Measurements from ENCODE around the gene PPME1. TPM values are rescaled to one million over a fixed set of nuclear protein-coding genes. Genes with fewer than 3 reads are reported as not detected.
A peak's percentile ranks its signal among the peaks of the same experiment; 100 is the strongest.

The PPME1 gene
- total and polyA plus RNA-seq, 9 of the 15 experiments (the other 6 are each of a cell fraction or from before 2014, with no cell fraction given): 9.8 to 81.7 (median 37.6) TPM

DNA sequence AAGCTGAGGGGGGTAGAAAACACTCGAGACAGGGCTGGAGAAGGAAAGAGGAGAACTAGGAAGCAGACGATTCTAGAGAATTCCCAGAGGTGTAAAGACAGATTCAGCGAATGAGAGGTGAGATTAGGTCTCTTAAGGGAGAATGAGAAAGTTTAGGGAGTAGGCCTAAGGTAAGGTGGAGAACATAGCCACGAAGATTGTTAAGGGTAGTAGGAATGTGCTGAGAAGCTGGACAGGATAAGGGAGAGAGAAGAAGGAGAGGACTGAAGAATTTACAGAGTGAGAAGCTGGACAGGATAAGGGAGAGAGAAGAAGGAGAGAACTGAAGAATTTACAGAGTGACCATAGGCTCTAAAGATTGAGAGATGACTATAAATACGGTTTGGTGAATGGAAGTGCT lies 908 bp downstream of the PPME1 start:
- H2AFZ ChIP-seq (ENCODE audit: low read depth, low read length): peak overlapping the region; percentile 87
- peak in 1 of 4 experiments; percentile 28 for DNase-seq (ENCODE audit: extremely low read depth in 1 of 4, low spot score in 3 of 4)
- TF ChIP-seq DPF2 (IDR thresholded peaks at IDR 0.05) (0 out of 2 replicates have a peak, but pooled peaks have one; percentile 48), CBFB (CRISPR knock-in tag; IDR thresholded peaks at IDR 0.05) (no peak), ZNF3 (CRISPR knock-in tag; IDR thresholded peaks at IDR 0.05) (no peak), HDAC1 (IDR thresholded peaks at IDR 0.05) (peak in 1 of 2 experiments; percentile 31; a peak in 2 of 4 replicates), ARID1B (IDR thresholded peaks at IDR 0.05) (peak; percentile 48), THRAP3 (IDR thresholded peaks at IDR 0.05; ENCODE audit: borderline replicate concordance) (peak; percentile 22; the same call in 1 of the 2 replicates), ZBTB7A (IDR thresholded peaks at IDR 0.05; ENCODE audit: borderline replicate concordance, control insufficient read depth, low read depth, low read length) (no peak), SMARCA4 (IDR thresholded peaks at IDR 0.05) (peak; percentile 57; the same call in 1 of the 2 replicates), ZEB2 (IDR thresholded peaks at IDR 0.05) (peak; percentile 20; the same call in 1 of the 2 replicates)
- TF ChIP-seq, protein P1, sequence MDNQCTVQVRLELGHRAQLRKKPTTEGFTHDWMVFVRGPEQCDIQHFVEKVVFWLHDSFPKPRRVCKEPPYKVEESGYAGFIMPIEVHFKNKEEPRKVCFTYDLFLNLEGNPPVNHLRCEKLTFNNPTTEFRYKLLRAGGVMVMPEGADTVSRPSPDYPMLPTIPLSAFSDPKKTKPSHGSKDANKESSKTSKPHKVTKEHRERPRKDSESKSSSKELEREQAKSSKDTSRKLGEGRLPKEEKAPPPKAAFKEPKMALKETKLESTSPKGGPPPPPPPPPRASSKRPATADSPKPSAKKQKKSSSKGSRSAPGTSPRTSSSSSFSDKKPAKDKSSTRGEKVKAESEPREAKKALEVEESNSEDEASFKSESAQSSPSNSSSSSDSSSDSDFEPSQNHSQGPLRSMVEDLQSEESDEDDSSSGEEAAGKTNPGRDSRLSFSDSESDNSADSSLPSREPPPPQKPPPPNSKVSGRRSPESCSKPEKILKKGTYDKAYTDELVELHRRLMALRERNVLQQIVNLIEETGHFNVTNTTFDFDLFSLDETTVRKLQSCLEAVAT (IDR thresholded peaks at IDR 0.05): peak; percentile 45 to 64; a peak in 1 of 4 replicates
- H3K9me1 ChIP-seq (ENCODE audit: control insufficient read depth, insufficient read depth, low read length): no peaks in the 10 kb centered on the region
- ATAC-seq: peak; percentile 5; the same call in 2 of the 3 replicates
- peaks cover 26% of the 10 kb centered on the region for H3K36me3 ChIP-seq (ENCODE audit: control insufficient read depth, insufficient read depth, low read length)
- CTCF ChIA-PET (ENCODE audit: low intra/inter-chr PET ratio): no interaction called here
- peaks cover 4% of the 10 kb centered on the region; the same call in 1 of the 2 replicates for H4K20me1 ChIP-seq (replicated peaks; ENCODE audit: control insufficient read depth, insufficient read depth, low read length)
- intact Hi-C loops (cut with micrococcal nuclease) (loop anchor here (5.0 kb wide), 1 partner anchor 190 kb away; the partner anchor contains the start of gene UCP2), in situ Hi-C loops (cut with MboI) (no loop called here)
- no peaks in the 10 kb centered on the region for H3K27me3 ChIP-seq (ENCODE audit: control insufficient read depth in 2 of 2, insufficient read depth in 2 of 2, low read length in 2 of 2)
- peak overlapping the region; percentile 62 for H3K4me3 ChIP-seq
- H3K9me3 ChIP-seq (replicated peaks; ENCODE audit: control insufficient read depth, insufficient read depth, low read depth, low read length): no peaks in the 10 kb centered on the region
- H3K9ac ChIP-seq (ENCODE audit: insufficient read depth in 1 of 2, low read depth in 2 of 2, low read length in 2 of 2): peak overlapping the region; percentile 86 to 97
- H3K79me2 ChIP-seq (ENCODE audit: control insufficient read depth, insufficient read depth, low read length): peaks cover 81% of the 10 kb centered on the region
- POLR2A ChIA-PET: interaction anchor here (0.5 to 1.4 kb wide), 6 partner anchors 10 to 1030 kb away, joined by 3 to 7 read pairs (median 3); partner anchors contain the start of gene UCP2
- H3K4me1 ChIP-seq (replicated peaks in 1 of 2; ENCODE audit: control insufficient read depth in 2 of 2, insufficient read depth in 2 of 2, low read length in 2 of 2): peaks cover 8 to 17% of the 10 kb centered on the region in 2 experiments; a peak in 4 of 5 replicates
- peak overlapping the region; percentile 89 for H3K27ac ChIP-seq (ENCODE audit: extremely low read depth, low read depth, low read length)
- peak overlapping the region; percentile 96 for H3K4me2 ChIP-seq (ENCODE audit: insufficient read depth, low read length)
- FAIRE-seq: no peak
- WGBS (ENCODE audit: insufficient coverage, low coverage, missing lambda C conversion rate): 2% methylated on average over 5 of the region's 5 CpGs
- TSS peak; percentile 43 for BruUV-seq (replicated peaks)
